Lower leg skin (tissue), 4 donors: ENCODE data around the gene TCF21. TPM values are rescaled to one million over a fixed set of nuclear protein-coding genes. Genes with fewer than 3 reads are reported as not detected.

Experiments used
- DNase-seq, 2 donors: peaks; one replicate each; pipeline ENCODE4 v3.0.0-alpha.2; 2019; ENCODE audit warnings: low spot score in 2 of 2
- H3K4me3 ChIP-seq: fragments of 200-600 bp; sonication (generic); 2 replicates; pipeline ENCODE4 v1.5.1; 2017; ENCODE audit warnings: mild to moderate bottlenecking, low read depth; ENCODE audit not compliant: poor library complexity, severe bottlenecking
- POLR2A ChIP-seq, 2 donors: fragments of 450-650 bp; IDR thresholded peaks; one replicate each; pipeline ENCODE4 v1.6.1; 2016 to 2017; ENCODE audit warnings: antibody characterized with exemption in 2 of 2, mild to moderate bottlenecking in 1 of 2, moderate library complexity in 1 of 2
- WGBS, 2 donors: methylation state at CpG; one replicate each; pipeline ENCODE4 v1.1.5; 2018; 5-methylcytosine and 5-hydroxymethylcytosine counted together
- intact Hi-C: fragments of 100-400 bp; cut with DNase I; formaldehyde crosslinking; loops from one replicate; pipeline ENCODE4 v1.15.0; 2023; ENCODE audit warnings: low total_unique reads
- total RNA-seq, 4 donors: library from RNA; depleted of rRNA; stranded (reverse); fragments of >200 nt; gene quantifications; one replicate each; pipeline ENCODE4 v1.1.0, GENCODE V29; 2016
- TF ChIP-seq, protein P1 (sequence below), 3 donors: fragments of 450-650 bp; IDR thresholded peaks; one replicate each; pipeline ENCODE4 v1.5.1; 2016; ENCODE audit warnings: antibody characterized with exemption in 3 of 3, mild to moderate bottlenecking in 3 of 3, moderate library complexity in 2 of 3

The TCF21 gene
- total RNA-seq, 4 donors from 2014 or later: 0.07 to 0.23 TPM; not detected in 2

DNA sequence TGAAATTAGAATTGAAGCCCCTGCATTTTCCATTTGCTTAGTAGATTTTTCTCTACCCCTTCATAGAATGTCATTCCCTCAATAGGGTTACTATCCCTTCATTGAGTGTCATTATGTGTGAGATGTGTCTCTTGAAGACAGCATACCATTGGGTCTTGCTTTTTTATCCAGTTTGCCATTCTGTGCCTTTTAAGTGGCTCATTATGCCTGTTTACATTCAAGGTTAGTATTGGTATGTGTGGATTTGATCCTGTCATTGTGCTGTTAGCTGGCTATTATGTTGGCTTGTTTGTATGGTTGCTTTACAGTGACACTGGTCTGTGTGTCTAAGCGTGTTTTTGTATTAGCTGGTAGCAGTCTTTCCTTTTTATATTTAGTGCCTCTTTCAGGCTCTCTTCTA lies 25.7 kb upstream of the TCF21 start:
- DNase-seq: no peak
- WGBS, 2 donors: 90 to 100% methylated on average over 1 of the region's 1 CpG
- no peak for TF ChIP-seq POLR2A (IDR thresholded peaks at IDR 0.05)
- TF ChIP-seq, protein P1, sequence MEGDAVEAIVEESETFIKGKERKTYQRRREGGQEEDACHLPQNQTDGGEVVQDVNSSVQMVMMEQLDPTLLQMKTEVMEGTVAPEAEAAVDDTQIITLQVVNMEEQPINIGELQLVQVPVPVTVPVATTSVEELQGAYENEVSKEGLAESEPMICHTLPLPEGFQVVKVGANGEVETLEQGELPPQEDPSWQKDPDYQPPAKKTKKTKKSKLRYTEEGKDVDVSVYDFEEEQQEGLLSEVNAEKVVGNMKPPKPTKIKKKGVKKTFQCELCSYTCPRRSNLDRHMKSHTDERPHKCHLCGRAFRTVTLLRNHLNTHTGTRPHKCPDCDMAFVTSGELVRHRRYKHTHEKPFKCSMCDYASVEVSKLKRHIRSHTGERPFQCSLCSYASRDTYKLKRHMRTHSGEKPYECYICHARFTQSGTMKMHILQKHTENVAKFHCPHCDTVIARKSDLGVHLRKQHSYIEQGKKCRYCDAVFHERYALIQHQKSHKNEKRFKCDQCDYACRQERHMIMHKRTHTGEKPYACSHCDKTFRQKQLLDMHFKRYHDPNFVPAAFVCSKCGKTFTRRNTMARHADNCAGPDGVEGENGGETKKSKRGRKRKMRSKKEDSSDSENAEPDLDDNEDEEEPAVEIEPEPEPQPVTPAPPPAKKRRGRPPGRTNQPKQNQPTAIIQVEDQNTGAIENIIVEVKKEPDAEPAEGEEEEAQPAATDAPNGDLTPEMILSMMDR (IDR thresholded peaks at IDR 0.05): no peak
- no peak overlapping the region for H3K4me3 ChIP-seq
- intact Hi-C loops: no loop called here

DNA sequence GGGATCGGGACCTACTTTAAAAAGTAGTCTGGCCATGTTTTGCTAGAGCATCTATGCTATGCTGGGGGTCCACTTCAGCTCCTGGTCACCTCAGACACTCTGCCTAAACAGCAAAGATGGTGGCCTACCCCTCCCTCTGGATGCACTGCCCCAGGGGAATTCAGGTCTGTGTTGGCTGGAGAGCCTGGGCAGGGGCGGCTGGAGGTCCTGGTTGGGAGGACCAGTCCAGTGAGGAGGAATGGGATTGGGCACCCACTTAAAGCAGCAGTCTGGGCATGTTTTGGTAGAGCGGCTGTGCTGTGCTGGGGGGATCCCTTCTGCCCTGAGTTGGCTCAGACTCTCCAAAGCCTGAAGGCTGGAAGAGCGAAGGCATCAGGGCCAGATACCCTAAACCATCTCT lies 23.2 kb upstream of the TCF21 start:
- DNase-seq: no peak
- TF ChIP-seq, protein P1 (IDR thresholded peaks at IDR 0.05): no peak
- TF ChIP-seq POLR2A (IDR thresholded peaks at IDR 0.05): no peak
- no peak overlapping the region for H3K4me3 ChIP-seq
- intact Hi-C loops: no loop called here
- 81 to 94% methylated on average over 4 of the region's 4 CpGs for WGBS, 2 donors

DNA sequence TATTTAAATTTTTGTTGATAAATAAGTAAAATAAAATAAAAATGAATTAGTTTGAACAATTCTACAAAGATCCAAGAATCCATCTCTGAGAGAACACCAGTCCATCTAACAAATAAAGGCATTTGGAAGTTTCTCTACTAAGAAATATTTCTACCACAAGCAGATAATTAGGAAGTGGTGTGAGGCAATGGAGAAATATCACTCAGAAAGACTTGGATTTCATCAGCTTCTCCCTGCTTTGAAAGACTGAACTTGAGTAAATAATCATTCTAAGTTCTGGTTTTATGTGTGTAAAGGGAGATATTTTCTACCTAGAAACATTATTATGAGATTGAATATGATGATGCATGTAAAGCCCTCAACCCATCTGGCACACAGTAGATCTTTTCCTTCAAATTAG lies 17.8 kb upstream of the TCF21 start:
- no peak overlapping the region for H3K4me3 ChIP-seq
- intact Hi-C loops: no loop called here
- TF ChIP-seq, protein P1 (IDR thresholded peaks at IDR 0.05): no peak
- TF ChIP-seq POLR2A (IDR thresholded peaks at IDR 0.05): no peak
- no peak for DNase-seq

DNA sequence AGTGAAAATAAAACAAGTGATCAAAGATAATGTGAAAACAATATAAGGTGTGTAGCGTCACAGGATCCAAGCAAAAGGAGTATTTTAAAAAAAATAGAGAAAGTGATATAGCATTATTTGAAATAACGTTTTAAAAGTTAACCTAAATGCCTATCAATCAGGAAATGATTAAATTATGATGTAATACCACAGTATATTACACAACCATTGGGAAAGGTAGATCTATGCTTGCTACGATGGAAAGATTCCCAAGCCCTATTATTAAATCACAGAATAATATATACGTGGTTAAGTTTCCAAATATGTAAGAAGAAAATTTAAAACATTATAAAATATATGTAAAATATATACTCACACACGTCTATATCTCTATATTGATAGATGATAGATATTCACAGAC lies 15.4 kb upstream of the TCF21 start:
- intact Hi-C loops: no loop called here
- WGBS, 2 donors: 75 to 79% methylated on average over 5 of the region's 5 CpGs
- TF ChIP-seq, protein P1 (IDR thresholded peaks at IDR 0.05): no peak
- no peak for TF ChIP-seq POLR2A (IDR thresholded peaks at IDR 0.05)
- H3K4me3 ChIP-seq: no peak overlapping the region
- DNase-seq: no peak

DNA sequence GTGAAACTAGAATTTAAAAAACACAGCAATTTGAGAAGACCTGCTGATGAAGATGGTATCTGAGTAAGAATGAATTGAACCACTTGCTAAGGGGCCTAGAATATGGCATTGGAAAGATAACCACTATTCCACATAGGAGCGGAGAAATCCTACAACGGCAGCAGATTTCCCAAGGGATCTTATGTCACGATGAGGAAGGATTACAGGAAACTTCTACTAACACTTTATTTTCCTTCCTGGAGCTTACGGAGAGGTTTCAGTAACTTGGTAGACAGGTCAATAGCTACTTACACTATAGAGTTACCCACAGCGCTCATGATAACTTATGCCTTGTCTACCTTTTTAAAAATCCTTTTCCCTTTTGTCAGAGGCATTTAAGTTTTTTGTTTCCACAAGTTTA lies 11.8 kb upstream of the TCF21 start:
- H3K4me3 ChIP-seq: no peak overlapping the region
- no peak for DNase-seq
- TF ChIP-seq, protein P1 (IDR thresholded peaks at IDR 0.05): no peak
- no peak for TF ChIP-seq POLR2A (IDR thresholded peaks at IDR 0.05)
- intact Hi-C loops: no loop called here
- WGBS, 2 donors: 74 to 76% methylated on average over 5 of the region's 5 CpGs

DNA sequence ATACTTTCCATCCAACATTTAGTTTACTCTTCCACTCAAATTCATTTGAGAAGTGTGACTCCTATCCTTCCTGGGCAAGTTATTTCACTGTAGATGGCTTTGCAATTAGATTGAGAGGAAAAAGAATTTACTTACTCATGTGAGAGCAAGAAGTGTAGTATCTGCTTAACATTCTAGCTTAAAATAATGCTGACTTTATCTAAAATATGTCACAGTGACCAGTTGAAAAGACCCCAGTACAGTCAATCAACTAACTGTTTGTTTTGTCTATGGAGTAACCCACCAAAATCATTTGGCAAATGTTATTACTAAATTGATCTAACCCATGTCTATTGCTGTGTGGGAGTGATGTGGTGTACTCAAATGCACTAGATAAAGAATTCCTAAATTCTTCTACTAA lies 8.9 kb upstream of the TCF21 start:
- no peak for DNase-seq
- intact Hi-C loops: no loop called here

More for the DNA sequence above, 8.9 kb upstream of the TCF21 start:
- TF ChIP-seq, protein P1 (IDR thresholded peaks at IDR 0.05): no peak
- TF ChIP-seq POLR2A (IDR thresholded peaks at IDR 0.05): no peak
- H3K4me3 ChIP-seq: no peak overlapping the region
